ENCODE results near the gene DBNDD1.
A peak's percentile ranks its signal among the peaks of the same experiment; 100 is the strongest.
"Not testable (repeated sequence)": the region's sequence is repeated elsewhere in the genome, so short reads cannot be mapped to it uniquely, and the experiment has no call there.

Gene DBNDD1

GRCh38 chr16:90018652-90019542 lies at the start of gene DBNDD1:
Gene DBNDD1 (minus strand): TSS chr16:90019456. CDS start chr16:90019341, 115 bp downstream.
- H3K4me3 ChIP-seq (ENCODE audit: low read depth, low read length), result peak within 1 kb of the TSS; percentile 70

- no peak overlapping the region for H3K4me3 ChIP-seq (ENCODE audit: low read depth, low read length)
These were observed 42.2 kb upstream of the DBNDD1 start for GRCh38 chr16:90061437-90061836.

GRCh38 chr16:90057738-90058173 lies 38.5 kb upstream of the DBNDD1 start:
- no peak overlapping the region for H3K4me3 ChIP-seq (ENCODE audit: low read depth, low read length)

GRCh38 chr16:90056521-90056920 lies 37.3 kb upstream of the DBNDD1 start:
- not testable (repeated sequence) for H3K4me3 ChIP-seq (ENCODE audit: low read depth, low read length)

DNA sequence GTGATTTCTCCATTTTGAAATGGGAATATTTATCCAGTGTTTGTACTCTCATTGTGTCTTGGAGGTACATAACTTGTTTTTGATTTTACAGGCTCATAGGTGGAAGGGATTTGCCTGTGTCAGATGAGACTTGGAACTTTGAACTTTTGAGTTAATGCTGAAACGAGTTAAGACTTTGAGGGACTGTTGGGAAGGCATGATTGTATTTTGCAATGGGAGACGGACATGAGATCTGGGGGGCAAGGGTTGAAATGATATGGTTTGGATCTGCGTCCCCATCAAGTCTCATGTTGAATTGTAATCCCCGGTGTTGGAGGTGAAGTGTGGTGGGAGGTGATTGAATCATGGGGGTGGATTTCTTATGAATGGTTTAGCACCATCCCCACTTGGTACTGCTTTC lies 36.1 kb upstream of the DBNDD1 start:
- H3K4me3 ChIP-seq (ENCODE audit: low read depth, low read length), result no peak overlapping the region

GRCh38 chr16:90054554-90054953 lies 35.3 kb upstream of the DBNDD1 start:
- no peak overlapping the region for H3K4me3 ChIP-seq (ENCODE audit: low read depth, low read length)

DNA sequence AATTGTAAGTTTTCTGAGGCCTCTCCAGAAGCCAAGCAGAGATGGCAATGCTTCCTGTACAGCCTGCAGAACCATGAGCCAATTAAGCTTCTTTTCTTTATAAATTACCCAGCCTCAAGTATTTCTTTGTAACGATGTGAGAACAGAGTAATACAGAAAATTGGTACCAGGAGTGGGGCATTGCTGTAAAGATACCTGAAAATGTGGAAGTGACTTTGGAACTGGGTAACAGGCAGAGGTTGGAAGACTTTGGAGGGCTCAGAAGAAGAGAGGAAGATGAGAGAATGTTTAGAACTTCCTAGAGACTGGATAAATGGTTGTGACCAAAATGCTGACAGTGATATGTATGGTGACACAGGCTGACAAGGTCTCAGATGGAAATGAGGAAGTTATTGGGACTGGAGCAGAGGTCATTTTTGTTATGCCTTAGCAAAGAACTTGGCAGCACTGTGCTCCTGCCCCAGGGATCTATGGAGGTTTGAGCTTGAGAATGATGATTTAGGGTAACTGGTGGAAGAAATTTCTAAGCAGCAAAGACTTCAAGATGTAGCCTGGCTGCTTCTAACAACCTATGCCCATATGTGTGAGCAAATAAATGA lies 34.7 kb upstream of the DBNDD1 start:
- no peak overlapping the region for H3K4me3 ChIP-seq (ENCODE audit: low read depth, low read length)

- H3K4me3 ChIP-seq (ENCODE audit: low read depth, low read length), result no peak overlapping the region
These were observed 31.7 kb upstream of the DBNDD1 start for GRCh38 chr16:90050969-90051368.

GRCh38 chr16:90048737-90049330 lies 29.6 kb upstream of the DBNDD1 start:
- H3K4me3 ChIP-seq (ENCODE audit: low read depth, low read length), result no peak overlapping the region

DNA sequence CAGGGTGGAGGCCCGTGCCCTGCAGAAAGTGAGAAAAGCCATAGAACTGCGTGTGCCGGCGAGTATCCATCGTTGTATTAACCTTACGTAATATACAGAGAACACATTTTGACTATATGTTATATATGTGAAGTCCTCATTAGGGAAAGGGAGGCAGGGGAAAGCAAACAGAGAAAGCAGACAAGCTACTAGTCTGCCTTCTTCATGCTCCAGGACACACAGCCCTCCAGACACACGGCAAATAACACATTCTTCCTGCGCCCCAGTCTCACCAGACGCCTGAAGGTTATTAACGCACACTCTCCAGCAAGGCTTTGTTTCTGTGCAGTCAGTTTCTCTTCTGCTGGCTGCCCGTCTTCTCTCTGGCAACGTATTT lies 29.1 kb upstream of the DBNDD1 start:
- peak overlapping the region; percentile 14 for H3K4me3 ChIP-seq (ENCODE audit: low read depth, low read length)

DNA sequence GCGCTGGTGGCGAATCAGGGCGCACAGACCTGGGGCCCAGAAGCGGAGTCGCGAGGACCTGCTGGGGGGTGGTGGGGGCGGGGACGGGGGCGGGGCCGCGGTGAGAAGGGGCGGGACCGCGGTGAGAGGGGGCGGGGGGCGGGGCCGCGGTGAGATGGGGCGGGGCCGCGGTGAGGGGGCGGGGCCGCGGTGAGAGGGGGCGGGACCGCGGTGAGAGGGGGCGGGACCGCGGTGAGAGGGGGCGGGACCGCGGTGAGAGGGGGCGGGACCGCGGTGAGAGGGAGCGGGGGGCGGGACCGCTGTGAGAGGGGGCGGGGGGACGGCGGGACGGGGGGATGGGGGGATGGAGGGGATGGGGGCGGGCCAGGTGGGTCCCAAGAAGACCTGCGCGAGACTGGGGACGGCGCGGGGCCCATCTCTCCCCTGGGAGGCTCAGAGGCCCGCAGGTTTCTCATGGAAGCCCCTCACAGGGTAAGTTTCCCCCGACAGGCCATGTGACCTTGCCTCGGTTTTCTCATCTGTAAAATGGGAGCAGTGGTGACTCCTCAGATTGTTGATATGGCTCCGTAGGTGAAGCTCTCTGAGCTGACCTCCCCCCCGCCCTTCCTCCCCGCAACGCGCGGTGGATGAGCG lies 28.6 kb upstream of the DBNDD1 start:
- H3K4me3 ChIP-seq (ENCODE audit: low read depth, low read length), result peak overlapping the region; percentile 35

DNA sequence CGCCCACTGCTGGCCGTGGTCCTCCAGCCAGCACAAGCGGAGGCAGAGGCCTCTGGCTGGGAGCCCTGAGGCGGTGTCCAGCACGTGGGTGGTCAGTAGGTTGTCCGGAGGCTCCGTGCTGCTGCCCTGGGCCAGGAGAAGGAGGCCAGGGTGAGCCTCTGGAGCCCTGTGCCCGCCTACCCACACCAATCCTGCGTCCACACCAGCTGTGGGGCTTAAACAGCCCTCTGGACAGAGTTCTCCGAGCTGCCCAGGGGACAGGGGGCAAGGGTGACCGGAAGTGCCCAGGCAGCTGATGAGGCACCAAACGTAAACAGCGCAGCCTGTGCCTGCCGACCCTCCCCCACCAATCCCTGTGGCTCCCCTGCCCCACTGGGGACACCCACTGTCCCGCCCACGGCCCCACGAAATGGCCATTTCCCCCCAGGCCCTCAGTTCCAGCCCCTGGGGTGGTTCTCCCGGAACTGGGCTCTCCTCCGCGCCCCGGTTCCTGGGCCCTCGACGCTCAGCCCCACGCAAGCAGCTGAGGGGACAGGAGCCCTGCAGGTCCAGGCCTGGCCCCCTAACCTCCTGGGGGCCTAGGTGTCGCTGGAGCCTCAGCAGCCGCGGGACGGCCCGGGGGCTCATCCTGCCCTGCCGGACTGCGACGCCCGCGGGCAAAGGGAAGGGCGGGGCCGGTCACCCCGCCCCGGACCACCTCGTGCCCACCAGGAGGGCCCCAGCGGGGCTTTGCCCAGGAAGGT lies 27.9 kb upstream of the DBNDD1 start:
- H3K4me3 ChIP-seq (ENCODE audit: low read depth, low read length), result peak overlapping the region; percentile 35

DNA sequence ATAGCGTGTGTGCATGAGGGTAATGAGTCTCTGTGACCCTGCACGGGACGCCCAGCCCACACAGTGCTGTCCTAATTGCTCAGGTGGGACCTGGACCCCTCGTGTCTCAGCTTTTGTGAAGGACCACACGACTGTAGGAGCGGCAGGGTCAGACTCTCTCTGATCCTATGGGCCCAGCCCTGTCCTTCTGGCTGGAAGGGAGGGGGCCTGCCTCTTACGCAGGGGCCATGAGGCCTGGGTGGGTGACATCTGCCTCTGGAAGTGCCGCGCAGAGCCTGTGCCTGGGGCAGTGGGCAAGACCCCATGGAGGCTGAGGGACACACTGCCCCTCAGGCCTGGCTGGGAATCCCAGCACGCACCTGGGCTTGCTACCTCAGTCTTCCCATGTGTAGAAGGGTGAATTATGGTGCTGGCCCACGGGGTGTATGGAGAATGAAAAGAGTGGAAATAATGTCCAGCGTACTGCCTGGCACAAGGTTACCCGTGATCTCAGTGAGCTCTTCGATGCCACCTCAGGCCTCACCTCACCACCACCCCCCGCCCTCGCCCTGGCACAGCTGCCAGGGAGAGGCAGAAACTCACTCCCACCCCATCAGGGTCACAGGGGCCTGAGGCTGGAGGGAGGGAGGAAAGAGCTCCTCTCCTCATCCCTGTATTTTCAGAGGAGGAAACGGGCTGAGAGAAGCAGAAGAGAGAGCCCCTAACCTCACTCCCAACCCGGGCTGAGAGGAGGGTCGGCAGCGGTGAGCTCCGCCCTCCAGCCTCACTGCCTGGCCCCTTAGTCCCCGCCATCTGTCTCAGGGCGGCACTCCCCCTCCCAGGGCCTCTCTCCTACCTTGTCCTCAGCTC lies 27.1 kb upstream of the DBNDD1 start:
- no peak overlapping the region for H3K4me3 ChIP-seq (ENCODE audit: low read depth, low read length)

- H3K4me3 ChIP-seq (ENCODE audit: low read depth, low read length), result no peak overlapping the region
These were observed 24.9 kb upstream of the DBNDD1 start for GRCh38 chr16:90044111-90044551.

DNA sequence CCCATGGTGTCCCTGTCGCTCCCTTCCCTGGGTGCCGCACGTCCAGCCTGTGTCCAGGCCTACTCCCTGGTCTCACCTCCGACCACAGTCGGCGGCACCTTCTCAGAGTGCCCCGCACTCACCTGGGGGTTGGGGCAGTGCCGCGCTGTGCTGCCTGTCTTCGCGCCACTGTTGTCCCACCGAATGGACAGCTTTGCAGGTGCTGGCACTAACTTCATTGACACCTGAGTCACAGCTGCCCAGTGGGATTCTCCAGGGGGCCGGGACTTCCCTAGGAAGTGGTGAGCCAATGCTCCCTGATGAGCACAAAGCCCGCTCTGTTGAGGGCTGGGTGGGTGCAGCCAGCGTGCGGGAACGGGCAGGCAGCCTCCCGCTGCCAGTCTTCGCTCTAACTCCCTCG lies 24.3 kb upstream of the DBNDD1 start:
- no peak overlapping the region for H3K4me3 ChIP-seq (ENCODE audit: low read depth, low read length)

DNA sequence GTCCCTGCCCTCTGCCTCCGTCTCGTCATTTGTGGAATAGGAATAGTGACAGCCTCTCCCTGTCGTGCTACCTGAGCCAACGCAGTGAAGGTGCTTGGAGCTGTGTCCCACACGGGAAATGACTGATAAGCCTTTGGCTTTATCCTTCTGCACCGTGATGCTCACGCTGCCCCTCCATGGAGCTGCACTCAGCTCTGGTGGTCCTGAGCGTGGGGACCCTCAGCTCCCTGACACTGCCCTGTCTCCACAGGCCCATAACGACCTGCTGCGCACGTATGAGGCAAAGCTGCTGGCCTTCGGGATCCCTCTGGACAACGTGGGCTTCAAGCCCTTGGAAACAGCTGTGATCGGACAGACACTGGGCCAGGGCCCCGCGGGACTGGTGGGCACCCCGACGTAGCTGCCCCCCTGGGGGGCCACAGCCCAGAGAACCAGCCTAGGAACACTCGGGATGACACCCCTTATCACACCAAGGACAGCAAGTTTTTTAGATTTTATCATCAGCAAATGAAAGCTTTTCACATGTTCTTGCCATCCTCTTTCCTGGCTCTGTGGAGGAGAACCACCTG lies 23.8 kb upstream of the DBNDD1 start:
- no peak overlapping the region for H3K4me3 ChIP-seq (ENCODE audit: low read depth, low read length)

DNA sequence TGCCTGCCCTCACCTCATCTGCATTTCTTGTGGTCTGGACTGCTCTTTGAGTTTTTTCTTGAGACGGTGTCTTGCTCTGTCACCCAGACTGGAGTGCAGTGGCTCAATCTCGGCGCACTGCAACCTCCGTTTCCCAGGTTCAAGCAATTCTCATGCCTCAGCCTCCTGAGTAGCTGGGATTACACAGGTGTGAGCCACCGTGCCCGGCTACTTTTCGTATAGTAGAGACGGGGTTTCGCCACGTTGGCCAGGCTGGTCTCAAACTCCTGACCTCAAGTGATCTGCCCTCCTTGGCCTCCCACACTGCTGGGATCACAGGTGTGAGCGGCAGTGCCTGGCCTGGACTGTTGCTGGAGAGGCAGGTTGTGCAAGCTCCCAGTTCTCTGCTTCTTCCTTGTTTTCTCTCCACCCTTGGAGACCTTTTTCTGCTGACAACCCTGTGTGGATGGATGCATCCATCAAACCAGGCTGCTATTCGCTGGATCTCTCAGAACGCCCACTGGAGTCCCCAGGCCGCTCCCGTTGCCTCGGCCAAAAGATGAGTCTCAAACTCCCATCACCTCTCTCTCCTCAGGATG lies 22.7 kb upstream of the DBNDD1 start:
- no peak overlapping the region for H3K4me3 ChIP-seq (ENCODE audit: low read depth, low read length)

DNA sequence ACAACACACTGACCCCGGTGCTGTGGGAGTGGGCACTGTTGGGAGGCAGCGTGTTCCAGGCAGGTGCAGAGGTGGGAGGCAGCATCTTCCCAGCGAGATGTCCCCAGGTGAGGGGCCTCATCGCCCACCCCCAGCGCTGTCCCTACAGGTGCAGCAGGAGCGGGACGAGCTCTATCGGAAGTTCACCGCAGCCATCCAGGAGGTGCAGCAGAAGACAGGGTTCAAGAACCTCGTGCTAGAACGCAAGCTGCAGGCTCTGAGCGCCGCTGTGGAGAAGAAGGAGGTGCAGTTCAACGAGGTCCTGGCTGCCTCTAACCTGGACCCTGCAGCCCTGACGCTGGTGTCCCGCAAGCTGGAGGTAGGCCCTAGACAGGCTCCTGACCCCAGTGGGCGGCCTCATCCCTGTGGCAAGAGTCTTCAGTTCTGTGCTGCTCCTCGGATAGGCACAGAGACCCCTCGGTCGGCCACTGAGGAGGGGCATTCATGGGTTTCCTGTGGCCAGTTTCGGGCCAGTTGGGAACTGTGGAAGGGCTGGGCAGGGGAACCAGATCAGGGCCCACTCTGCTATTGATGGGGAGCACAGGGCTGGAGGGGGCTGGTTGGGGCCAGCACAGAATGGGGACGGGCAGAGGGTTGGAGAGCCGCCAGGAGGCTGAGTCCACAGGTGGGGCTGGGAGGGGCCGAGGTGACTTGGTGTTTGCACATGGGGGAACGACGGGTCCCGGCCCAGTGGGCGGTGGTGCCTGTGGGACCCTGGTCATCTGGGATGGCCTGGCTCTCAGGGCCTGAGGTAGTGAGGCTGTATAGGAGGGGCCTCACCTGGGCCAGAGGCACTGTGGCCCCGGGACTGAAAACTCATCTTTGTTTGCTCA lies 21.1 kb upstream of the DBNDD1 start:
- H3K4me3 ChIP-seq (ENCODE audit: low read depth, low read length), result no peak overlapping the region
